Measurements from ENCODE around the gene IGSF9.

IGSF9 gene

DNA sequence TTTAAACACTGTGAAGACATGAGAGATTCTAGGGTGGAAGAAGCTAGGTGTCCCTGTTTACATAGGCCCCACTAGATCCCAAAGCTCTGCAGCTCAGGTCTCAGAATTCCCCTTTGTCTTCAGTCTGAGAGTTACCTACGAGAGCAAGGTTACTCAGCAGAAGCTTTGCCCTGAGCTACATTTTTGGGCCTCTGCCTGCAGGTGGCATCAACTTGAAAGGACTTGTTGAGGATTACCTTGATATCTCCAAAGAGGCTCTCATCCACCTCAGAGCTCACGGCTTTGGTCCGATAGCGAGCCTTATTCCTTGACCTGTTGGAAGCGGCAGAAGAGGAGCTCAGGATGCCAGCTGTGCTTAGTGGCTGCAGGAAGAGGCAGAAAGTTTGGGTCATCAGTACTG is 52.5 kb downstream of the IGSF9 start:
- no peak for DNase-seq

DNA sequence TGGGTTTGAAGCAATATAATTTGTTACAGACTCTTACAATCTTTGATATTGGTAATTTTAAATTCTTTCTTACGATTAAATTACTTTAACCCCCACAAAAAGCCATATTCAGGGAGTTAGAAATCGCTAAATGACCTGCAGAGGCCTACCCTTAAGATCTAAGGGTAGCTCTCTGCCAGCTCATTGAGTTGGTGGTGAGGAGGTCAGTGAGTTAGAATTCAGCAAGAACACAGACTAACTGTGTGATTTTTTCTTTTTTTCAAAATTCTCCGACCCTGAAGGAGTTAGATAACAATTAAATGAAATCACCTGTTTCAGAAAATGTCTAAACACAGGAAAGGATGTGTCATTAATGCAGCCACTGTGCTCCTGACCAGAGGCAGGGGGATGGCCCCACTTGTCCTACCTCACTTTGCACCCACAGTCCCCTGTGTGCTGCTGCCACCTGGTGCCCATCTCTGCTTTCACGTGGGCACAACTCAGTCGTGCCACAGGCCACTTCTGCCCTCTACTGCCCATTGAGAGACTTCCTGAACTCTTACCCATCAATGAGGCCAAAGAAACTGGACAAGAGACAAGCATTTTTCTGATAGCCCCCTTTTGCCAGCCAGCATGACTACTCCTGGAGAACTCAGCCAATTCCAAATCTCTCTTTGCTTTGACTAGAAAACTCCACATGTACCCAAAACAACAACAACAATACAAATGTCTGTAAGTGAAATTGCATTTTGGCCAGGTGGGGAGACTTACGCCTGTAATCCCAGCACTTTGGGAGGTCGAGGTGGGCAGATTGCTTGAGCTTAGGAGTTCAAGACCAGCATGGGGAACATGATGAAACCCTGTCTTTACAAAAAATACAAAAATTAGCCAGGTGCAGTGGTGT is 53.9 kb downstream of the IGSF9 start:
- DNase-seq = peak; percentile 77

DNA sequence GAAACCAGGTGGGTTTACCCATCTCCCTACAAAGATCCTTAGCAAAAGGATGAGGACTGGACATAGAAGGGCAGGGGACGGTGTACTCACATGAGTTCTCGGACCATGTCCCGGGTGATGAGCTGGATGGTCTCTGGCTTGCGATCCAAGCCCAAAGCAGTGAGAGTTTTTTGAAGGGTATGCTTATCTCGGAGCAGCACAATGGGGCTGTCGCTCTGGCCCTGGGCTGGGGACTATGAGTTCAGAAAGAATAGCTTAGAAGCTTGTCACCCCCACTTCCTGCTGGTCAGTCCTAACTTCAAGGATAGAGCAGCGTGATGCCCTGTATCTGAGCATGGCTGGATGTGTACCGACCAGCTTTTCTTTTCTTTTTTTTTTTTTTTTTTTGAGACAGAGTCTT is 55.0 kb downstream of the IGSF9 start:
- DNase-seq = no peak

GRCh38 chr1:159889821-159890252 is 55.6 kb downstream of the IGSF9 start:
- DNase-seq = peak; percentile 53

- no peak for DNase-seq
These were observed 56.2 kb downstream of the IGSF9 start for GRCh38 chr1:159889202-159889601.

DNA sequence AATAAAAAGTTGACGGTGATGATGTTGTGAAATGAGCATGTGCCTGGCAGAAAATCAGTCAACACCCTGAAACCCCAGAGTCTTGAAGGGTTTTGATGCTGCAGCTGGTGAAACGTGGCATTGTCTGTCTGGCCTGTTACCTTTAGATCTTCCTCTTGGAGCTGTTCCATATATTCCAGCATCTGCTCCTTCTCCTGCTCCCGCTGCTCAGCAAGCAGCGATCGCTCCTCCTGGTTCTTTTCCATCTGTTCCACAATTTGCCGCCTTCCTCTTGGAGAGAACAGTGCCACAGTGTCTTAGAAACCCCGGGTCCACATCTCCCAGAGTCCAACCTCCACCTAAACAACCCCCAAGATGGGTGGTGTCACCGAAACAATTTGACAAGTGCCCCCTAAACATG is 61.1 kb downstream of the IGSF9 start:
- DNase-seq = no peak

DNA sequence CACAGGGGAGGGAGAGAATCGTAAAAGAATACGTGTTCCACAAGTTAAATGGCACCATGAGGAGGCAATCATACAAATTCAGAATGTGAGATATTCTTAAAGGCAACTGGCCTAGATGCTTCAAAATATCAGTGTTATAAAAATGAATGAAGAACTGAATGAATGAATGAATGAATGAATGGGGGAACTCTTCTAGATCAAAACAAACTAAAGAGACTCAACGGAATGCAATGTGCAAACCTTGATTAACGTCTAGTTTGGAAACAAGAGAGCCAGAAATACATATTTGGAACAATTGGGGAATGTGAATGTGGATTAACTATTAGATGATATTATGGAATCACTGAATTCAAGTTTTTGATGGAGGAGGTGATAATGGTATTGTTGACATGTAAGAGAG is 62.3 kb downstream of the IGSF9 start:
- DNase-seq = no peak

GRCh38 chr1:159882527-159882862 is 62.9 kb downstream of the IGSF9 start:
- no peak for DNase-seq

DNA sequence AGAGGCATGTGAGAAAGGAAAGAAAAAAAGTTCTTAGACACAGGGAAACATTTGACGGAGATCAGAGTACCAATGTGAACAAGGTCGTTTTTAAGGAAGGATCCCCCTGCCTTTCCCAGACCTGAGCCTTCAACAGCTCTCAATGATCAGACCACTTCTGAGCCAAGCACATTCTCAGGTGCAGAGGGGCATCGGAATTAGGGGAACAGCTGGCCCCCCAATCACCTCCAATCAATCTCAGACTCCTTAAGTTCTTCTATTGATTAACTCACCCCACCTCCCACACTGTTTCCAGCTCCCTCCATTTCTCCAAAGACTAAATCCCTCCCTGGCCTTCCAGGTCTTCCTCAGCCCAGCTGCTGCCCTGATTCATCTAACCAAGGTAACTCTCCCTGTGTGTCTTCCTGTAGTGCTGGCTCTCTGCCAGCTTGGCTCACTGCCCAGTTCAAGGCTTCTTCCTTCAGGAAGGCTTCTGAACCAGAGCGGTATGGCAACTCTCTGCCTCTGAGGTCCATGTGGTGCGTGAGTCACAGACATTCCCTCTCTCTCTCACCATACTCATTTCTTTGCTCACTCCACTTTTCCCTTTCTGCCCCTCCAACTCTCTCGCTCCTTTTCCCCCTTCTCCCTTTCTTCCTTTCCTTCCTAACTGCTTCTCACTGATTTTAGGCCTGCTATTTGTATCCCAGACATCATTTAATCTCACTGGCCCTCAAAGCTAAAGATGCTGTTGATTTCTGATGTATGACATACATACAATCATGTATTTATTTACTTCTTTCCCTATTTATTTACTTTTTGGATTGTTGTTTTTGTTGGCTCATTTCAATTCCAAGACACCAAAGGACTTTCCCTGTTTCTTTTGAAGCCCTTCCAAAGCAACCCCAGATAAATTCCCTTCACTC is 63.5 kb downstream of the IGSF9 start:
- peak; percentile 74 for DNase-seq

- DNase-seq = no peak
These were observed 65.0 kb downstream of the IGSF9 start for GRCh38 chr1:159880430-159880829.

DNA sequence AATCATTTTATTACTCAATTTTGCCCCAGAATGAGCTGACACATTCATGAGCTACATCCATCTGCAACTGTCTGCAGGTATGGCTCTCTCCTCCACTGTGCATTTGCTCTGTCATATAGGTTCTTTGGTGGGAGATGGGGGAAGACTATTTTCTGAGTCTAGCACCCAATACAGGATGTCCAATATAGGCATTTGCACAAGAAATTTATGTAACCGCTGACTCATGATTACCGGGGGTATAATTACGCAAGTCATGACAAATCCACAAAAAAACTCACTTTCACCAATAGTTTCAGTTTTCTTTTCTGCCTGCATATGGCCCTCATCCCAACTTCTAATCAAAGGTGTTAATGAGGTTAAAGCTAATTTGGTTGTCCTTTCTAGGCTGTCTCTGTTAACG is 65.4 kb downstream of the IGSF9 start:
- DNase-seq = no peak

GRCh38 chr1:159879136-159879535 is 66.3 kb downstream of the IGSF9 start:
- DNase-seq = no peak

GRCh38 chr1:159877695-159878444 is 67.5 kb downstream of the IGSF9 start:
- no peak for DNase-seq

All from T1000 (cell line).